ENCODE data around the gene CHMP1B. TPM values are rescaled to one million over a fixed set of nuclear protein-coding genes. Genes with fewer than 3 reads are reported as not detected.

The CHMP1B gene
- total and polyA plus RNA-seq, 3 donors from 2014 or later: 32.8 to 50.0 (median 39.1) TPM

DNA sequence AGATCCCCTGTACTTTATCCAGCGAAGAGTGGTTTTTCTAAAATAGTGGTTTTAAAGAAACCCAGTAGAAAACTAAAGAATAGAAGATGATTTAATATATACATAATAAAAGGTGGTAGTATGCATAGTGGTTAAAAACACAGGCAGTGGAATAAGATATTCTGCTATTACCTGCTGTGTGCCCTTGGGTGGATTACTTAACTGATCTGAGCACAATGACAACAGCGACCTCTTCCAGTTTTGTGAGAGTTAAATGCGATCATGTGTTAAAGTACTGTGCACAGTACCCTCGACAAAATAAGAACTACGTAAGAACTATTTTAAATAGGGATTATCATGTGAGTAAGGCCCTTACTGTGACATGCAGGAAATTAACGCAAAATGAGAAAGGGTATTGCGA lies 30.0 kb upstream of the CHMP1B start:
- intact Hi-C loops (cut with DNase I; ENCODE audit: low total_unique reads): no loop called here
- Histone ChIP-seq H3K27ac (no peak overlapping the region), H3K36me3 (ENCODE audit: low read depth, missing control alignments) (no peaks in the 10 kb centered on the region), H3K4me1 (no peaks in the 10 kb centered on the region), H3K4me3 (no peak overlapping the region), H3K9me3 (no peaks in the 10 kb centered on the region), H3K27me3 (no peaks in the 10 kb centered on the region)
- TF ChIP-seq, protein P1, sequence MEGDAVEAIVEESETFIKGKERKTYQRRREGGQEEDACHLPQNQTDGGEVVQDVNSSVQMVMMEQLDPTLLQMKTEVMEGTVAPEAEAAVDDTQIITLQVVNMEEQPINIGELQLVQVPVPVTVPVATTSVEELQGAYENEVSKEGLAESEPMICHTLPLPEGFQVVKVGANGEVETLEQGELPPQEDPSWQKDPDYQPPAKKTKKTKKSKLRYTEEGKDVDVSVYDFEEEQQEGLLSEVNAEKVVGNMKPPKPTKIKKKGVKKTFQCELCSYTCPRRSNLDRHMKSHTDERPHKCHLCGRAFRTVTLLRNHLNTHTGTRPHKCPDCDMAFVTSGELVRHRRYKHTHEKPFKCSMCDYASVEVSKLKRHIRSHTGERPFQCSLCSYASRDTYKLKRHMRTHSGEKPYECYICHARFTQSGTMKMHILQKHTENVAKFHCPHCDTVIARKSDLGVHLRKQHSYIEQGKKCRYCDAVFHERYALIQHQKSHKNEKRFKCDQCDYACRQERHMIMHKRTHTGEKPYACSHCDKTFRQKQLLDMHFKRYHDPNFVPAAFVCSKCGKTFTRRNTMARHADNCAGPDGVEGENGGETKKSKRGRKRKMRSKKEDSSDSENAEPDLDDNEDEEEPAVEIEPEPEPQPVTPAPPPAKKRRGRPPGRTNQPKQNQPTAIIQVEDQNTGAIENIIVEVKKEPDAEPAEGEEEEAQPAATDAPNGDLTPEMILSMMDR (IDR thresholded peaks at IDR 0.05): no peak
- no peak for TF ChIP-seq POLR2A (IDR thresholded peaks at IDR 0.05)
- DNase-seq: no peak
- WGBS, 2 donors: 69 to 82% methylated on average over 7 of the region's 7 CpGs

DNA sequence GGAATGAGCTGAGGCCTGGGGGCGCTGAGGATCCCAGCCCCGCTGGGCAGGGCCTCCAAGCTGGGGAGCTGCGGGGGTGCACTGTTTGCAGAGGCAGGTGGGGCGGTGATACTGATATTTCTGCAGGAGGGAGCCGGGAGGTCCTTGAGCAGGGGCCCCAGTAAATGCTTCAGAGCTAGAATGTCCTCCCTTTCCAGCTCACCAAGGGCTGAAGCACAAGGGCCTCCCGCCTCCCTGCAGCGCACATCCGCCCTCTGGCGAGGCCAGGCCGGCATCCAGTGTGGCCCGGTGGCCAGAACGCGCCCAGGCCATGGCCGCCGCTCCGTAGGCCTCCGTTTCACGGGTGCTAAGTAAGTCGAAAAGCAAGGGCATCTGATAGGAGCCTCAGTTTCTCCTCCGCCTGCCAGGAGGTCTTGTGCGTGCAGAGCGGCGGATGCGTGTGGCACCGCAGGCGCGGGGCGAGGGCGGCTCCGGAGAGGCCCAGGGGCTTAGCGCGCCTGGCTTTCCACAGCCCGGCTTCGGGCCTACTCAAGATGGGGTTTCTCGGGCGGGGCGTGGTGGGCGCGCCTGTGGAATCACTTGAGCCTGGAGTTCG lies 29.5 kb upstream of the CHMP1B start:
- no peak for DNase-seq
- intact Hi-C loops (cut with DNase I; ENCODE audit: low total_unique reads): no loop called here
- Histone ChIP-seq H3K27ac (no peak overlapping the region), H3K36me3 (ENCODE audit: low read depth, missing control alignments) (no peaks in the 10 kb centered on the region), H3K9me3 (no peaks in the 10 kb centered on the region), H3K4me1 (no peaks in the 10 kb centered on the region), H3K4me3 (peak overlapping the region in 1 of 2 donors; percentile 36), H3K27me3 (no peaks in the 10 kb centered on the region)
- 77 to 81% methylated on average over 11 to 40 of the region's 40 CpGs for WGBS, 2 donors
- TF ChIP-seq, protein P1 (IDR thresholded peaks at IDR 0.05): no peak
- TF ChIP-seq POLR2A (IDR thresholded peaks at IDR 0.05): no peak

DNA sequence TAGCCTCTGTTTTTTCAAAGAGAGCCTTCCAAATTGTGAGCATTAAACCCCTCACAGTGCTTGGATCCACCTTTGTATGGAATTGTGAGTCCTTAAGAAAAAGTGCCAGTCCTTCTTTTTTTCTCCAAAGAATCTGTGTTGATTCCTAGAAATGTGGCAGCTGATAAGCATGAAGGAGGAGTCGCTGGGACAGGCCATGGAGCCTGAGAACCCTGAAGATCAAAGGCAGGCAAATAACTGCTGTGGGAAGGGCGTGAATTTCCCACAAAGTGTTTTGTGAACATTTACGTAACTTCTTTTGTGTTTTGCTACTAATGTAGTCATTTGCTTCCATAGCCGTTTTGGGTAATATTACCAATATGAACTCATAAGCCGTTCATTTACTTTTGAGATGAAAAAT lies 27.7 kb upstream of the CHMP1B start:
- intact Hi-C loops (cut with DNase I; ENCODE audit: low total_unique reads): no loop called here
- TF ChIP-seq POLR2A (IDR thresholded peaks at IDR 0.05): no peak
- TF ChIP-seq, protein P1 (IDR thresholded peaks at IDR 0.05): no peak
- H3K9me3 ChIP-seq: no peaks in the 10 kb centered on the region
- H3K4me3 ChIP-seq: no peak overlapping the region
- no peak overlapping the region for H3K27ac ChIP-seq
- WGBS, 2 donors: 52 to 58% methylated on average over 5 of the region's 5 CpGs
- H3K4me1 ChIP-seq: no peaks in the 10 kb centered on the region
- DNase-seq: no peak
- H3K27me3 ChIP-seq: no peaks in the 10 kb centered on the region
- no peaks in the 10 kb centered on the region for H3K36me3 ChIP-seq (ENCODE audit: low read depth, missing control alignments)

DNA sequence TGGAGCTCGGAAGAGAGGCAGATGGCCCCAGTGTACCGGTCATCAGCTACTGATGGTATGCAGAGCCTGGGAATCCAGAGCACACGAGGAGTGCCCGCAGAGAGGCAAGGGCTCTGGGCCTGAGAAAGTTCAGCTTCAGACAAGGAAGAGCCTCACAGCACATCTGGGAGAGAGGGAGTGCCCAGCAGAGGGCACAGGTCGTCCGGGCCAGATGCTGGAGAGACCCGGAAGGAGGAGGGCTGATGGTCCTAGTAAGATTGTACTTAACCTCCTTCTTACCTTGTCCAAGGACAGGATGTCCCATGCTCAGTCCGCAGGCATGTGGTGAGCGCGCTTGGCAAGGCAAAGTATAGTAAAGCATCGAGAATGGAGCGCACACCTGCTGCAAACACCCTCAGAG lies 24.4 kb upstream of the CHMP1B start:
- no peaks in the 10 kb centered on the region for H3K9me3 ChIP-seq
- TF ChIP-seq POLR2A (IDR thresholded peaks at IDR 0.05): no peak
- TF ChIP-seq, protein P1 (IDR thresholded peaks at IDR 0.05): no peak
- no peak overlapping the region for H3K27ac ChIP-seq
- DNase-seq: no peak
- intact Hi-C loops (cut with DNase I; ENCODE audit: low total_unique reads): no loop called here
- H3K27me3 ChIP-seq: no peaks in the 10 kb centered on the region
- H3K4me1 ChIP-seq: no peaks in the 10 kb centered on the region
- no peak overlapping the region for H3K4me3 ChIP-seq
- H3K36me3 ChIP-seq (ENCODE audit: low read depth, missing control alignments): no peaks in the 10 kb centered on the region
- WGBS, 2 donors: 73 to 82% methylated on average over 12 of the region's 12 CpGs

DNA sequence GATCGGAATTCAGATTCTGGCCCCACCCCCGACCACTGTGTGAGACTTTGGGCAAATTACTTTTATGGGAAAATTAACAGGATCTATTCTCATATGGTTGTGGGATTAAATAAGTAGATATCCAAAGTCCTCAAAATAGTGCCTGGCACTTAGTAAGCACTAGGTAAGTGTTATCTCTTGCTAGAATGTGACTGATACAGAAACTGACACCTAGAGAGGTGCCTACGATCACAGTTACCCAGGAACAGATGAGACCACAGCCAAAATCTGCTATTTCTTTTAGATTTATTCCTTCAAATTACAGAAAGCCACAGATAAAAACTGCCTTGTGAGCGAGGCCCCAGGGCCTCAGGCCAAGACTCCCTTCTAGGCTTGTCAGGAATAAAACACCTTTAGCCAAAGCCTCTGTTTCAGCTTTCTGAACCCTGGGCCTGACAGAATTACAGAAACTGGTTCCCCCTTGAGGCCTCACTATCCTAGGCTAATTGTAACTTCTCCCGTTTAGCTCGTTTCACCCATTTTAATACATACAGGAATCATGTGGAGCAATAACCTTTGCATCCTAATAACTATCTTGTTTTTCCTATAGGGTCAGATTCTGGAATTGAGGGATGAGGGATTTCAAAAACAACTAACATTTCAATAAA lies 22.3 kb upstream of the CHMP1B start:
- intact Hi-C loops (cut with DNase I; ENCODE audit: low total_unique reads): no loop called here

More for the DNA sequence above, 22.3 kb upstream of the CHMP1B start:
- Histone ChIP-seq H3K36me3 (ENCODE audit: low read depth, missing control alignments) (no peaks in the 10 kb centered on the region), H3K4me1 (no peaks in the 10 kb centered on the region), H3K27me3 (no peaks in the 10 kb centered on the region), H3K27ac (no peak overlapping the region), H3K4me3 (no peak overlapping the region), H3K9me3 (no peaks in the 10 kb centered on the region)
- DNase-seq: no peak
- TF ChIP-seq POLR2A (IDR thresholded peaks at IDR 0.05): no peak
- TF ChIP-seq, protein P1 (IDR thresholded peaks at IDR 0.05): no peak
- WGBS, 2 donors: 73 to 76% methylated on average over 6 of the region's 6 CpGs

Measured in testis (tissue), 3 donors.